HepG2 (cell line): ENCODE data around the gene HNRNPR. TPM values are rescaled to one million over a fixed set of nuclear protein-coding genes. Genes with fewer than 3 reads are reported as not detected.

Experiments
- ATF7 ChIP-seq, 2 experiments: fragments of 450-650 bp in 1 of 2; sonication (generic) in 1 of 2; formaldehyde crosslinking in 1 of 2; IDR thresholded peaks; 2 replicates each; pipeline versions ENCODE4 v1.4.0 to v1.6.1; 2016 to 2020; ENCODE audit warnings: antibody characterized with exemption in 1 of 2, mild to moderate bottlenecking in 1 of 2, missing genetic modification reagents in 1 of 2
- ATM ChIP-seq: fragments of 450-650 bp; IDR thresholded peaks from 2 replicates; pipeline ENCODE4 v1.7.1; 2017; ENCODE audit warnings: mild to moderate bottlenecking, borderline replicate concordance
- FIP1L1 ChIP-seq: fragments of 200-400 bp; formaldehyde crosslinking; IDR thresholded peaks from 2 replicates; pipeline ENCODE4 v1.6.1; 2018; ENCODE audit warnings: low read depth, mild to moderate bottlenecking, low read length, moderate library complexity, borderline replicate concordance; ENCODE audit not compliant: insufficient read depth
- GZF1 ChIP-seq: sonication (generic); formaldehyde crosslinking; IDR thresholded peaks from 2 replicates; pipeline ENCODE4 v1.5.1; 2020; ENCODE audit warnings: mild to moderate bottlenecking, missing genetic modification reagents
- NFKBIZ ChIP-seq: IDR thresholded peaks from 2 replicates; pipeline ENCODE4 v1.6.1; 2018; ENCODE audit warnings: missing genetic modification reagents, missing compliant biosample characterization
- NKX3-1 ChIP-seq: sonication (generic); formaldehyde crosslinking; IDR thresholded peaks from 2 replicates; pipeline ENCODE4 v1.5.0; 2020; ENCODE audit warnings: missing genetic modification reagents
- NR2C2 ChIP-seq: sonication (generic); formaldehyde crosslinking; IDR thresholded peaks from 2 replicates; pipeline ENCODE4 v1.4.0; 2020; ENCODE audit warnings: missing genetic modification reagents, mild to moderate bottlenecking, moderate library complexity, borderline replicate concordance
- POLR2A ChIP-seq, 2 experiments: IDR thresholded peaks; 2 replicates each; pipeline ENCODE4 v1.6.1; 2011; ENCODE audit warnings: low read depth in 2 of 2, low read length in 2 of 2, mild to moderate bottlenecking in 1 of 2, moderate library complexity in 1 of 2; ENCODE audit not compliant: insufficient read depth in 1 of 2
- SKI ChIP-seq: fragments of 450-650 bp; IDR thresholded peaks from one replicate; pipeline ENCODE4 v1.6.1; 2018; ENCODE audit warnings: mild to moderate bottlenecking; ENCODE audit not compliant: partially characterized antibody
- TSC22D2 ChIP-seq: sonication (generic); formaldehyde crosslinking; IDR thresholded peaks from 2 replicates; pipeline ENCODE4 v1.5.1; 2020; ENCODE audit warnings: missing genetic modification reagents, mild to moderate bottlenecking, borderline replicate concordance
- ZNF124 ChIP-seq: sonication (generic); formaldehyde crosslinking; IDR thresholded peaks from 2 replicates; pipeline ENCODE4 v1.4.0; 2020; ENCODE audit warnings: missing genetic modification reagents
- ZNF749 ChIP-seq: sonication (generic); formaldehyde crosslinking; IDR thresholded peaks from 2 replicates; pipeline ENCODE4 v1.8.0; 2022; ENCODE audit warnings: mild to moderate bottlenecking, missing genetic modification reagents, moderate library complexity, borderline replicate concordance
- ZNF780A ChIP-seq: sonication (generic); formaldehyde crosslinking; IDR thresholded peaks from 2 replicates; pipeline ENCODE4 v1.8.0; 2022; ENCODE audit warnings: mild to moderate bottlenecking, missing genetic modification reagents, moderate library complexity
- polyA plus RNA-seq, 8 experiments: library from polyadenylated mRNA; depleted of rRNA in 3 of 8; stranded (reverse) in 7 of 8; unstranded in 1 of 8; fragments of >200 nt; fragmentation: Illumina TruSeq in 4 of 8; extraction: Trizol in 4 of 8; gene quantifications; 2 replicates each; pipeline versions ENCODE4 v1.2.1 to v1.2.3, GENCODE V29; 2011 to 2016; ENCODE audit warnings: low read depth in 4 of 8, missing spikeins in 1 of 8, mixed read lengths in 1 of 8; ENCODE audit not compliant: insufficient read depth in 1 of 8
- total RNA-seq, 5 experiments: library from RNA; depleted of rRNA; stranded (reverse); fragments of >200 nt; fragmentation: Illumina TruSeq; extraction: Trizol; gene quantifications; 2 replicates each; pipeline ENCODE4 v1.2.3, GENCODE V29; 2016; ENCODE audit warnings: low read depth in 1 of 5
- TF ChIP-seq, protein P1 (sequence below): sonication (generic); formaldehyde crosslinking; IDR thresholded peaks from 2 replicates; pipeline ENCODE4 v1.5.0; 2020; ENCODE audit warnings: mild to moderate bottlenecking, missing genetic modification reagents, borderline replicate concordance
- TF ChIP-seq, protein P2 (sequence below): sonication (generic); formaldehyde crosslinking; IDR thresholded peaks from 2 replicates; pipeline ENCODE4 v1.5.1; 2020; ENCODE audit warnings: mild to moderate bottlenecking, missing genetic modification reagents, moderate library complexity
- TF ChIP-seq, protein P3 (sequence below): sonication (generic); formaldehyde crosslinking; IDR thresholded peaks from 2 replicates; pipeline ENCODE4 v1.9.0; 2022; ENCODE audit warnings: missing genetic modification reagents, mild to moderate bottlenecking, borderline replicate concordance

HNRNPR gene
- total and polyA plus RNA-seq, 2 of the 13 experiments (the other 11 are each of a cell fraction or from before 2014, with no cell fraction given): 133 to 216 TPM

DNA sequence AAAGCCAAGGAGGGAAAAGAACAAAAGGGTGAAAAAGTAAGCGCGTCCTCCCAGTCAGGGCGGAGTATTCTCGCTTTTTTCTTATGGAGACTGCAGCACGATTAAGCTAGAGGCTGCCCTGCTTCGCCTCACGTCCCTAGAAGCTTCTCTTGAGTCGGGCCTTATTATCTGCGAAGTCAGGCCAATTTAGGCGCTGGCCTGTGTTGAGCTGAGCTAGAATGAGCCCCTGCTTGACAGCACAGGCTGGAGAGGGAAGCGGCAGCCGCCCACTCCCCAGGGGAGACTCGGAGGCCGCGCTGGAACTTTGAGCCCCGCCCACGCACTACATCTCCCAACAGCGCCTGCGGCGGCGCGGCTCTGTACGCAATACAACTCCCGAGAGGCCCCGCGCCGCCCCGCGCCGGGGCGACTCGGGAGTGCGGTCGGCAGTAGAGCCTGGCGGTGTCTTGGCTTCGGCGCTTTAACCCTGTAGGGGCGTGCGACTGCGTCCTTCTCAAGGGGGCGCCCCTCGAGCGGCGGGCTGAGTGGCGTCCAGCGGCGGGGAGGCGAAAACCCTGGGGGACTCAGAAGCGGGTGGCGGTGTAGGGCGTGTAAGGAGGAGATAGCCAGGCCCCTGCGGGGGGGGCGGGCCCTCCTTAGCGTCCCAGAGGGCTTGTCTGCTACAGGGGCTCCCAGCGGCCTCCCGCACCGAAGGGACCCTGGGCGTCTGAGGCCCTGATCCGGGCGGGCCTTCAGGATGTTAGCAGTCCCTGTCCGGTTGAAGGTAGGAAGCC lies 24.7 kb upstream of the HNRNPR start (continued):
- TF ChIP-seq, protein P1, sequence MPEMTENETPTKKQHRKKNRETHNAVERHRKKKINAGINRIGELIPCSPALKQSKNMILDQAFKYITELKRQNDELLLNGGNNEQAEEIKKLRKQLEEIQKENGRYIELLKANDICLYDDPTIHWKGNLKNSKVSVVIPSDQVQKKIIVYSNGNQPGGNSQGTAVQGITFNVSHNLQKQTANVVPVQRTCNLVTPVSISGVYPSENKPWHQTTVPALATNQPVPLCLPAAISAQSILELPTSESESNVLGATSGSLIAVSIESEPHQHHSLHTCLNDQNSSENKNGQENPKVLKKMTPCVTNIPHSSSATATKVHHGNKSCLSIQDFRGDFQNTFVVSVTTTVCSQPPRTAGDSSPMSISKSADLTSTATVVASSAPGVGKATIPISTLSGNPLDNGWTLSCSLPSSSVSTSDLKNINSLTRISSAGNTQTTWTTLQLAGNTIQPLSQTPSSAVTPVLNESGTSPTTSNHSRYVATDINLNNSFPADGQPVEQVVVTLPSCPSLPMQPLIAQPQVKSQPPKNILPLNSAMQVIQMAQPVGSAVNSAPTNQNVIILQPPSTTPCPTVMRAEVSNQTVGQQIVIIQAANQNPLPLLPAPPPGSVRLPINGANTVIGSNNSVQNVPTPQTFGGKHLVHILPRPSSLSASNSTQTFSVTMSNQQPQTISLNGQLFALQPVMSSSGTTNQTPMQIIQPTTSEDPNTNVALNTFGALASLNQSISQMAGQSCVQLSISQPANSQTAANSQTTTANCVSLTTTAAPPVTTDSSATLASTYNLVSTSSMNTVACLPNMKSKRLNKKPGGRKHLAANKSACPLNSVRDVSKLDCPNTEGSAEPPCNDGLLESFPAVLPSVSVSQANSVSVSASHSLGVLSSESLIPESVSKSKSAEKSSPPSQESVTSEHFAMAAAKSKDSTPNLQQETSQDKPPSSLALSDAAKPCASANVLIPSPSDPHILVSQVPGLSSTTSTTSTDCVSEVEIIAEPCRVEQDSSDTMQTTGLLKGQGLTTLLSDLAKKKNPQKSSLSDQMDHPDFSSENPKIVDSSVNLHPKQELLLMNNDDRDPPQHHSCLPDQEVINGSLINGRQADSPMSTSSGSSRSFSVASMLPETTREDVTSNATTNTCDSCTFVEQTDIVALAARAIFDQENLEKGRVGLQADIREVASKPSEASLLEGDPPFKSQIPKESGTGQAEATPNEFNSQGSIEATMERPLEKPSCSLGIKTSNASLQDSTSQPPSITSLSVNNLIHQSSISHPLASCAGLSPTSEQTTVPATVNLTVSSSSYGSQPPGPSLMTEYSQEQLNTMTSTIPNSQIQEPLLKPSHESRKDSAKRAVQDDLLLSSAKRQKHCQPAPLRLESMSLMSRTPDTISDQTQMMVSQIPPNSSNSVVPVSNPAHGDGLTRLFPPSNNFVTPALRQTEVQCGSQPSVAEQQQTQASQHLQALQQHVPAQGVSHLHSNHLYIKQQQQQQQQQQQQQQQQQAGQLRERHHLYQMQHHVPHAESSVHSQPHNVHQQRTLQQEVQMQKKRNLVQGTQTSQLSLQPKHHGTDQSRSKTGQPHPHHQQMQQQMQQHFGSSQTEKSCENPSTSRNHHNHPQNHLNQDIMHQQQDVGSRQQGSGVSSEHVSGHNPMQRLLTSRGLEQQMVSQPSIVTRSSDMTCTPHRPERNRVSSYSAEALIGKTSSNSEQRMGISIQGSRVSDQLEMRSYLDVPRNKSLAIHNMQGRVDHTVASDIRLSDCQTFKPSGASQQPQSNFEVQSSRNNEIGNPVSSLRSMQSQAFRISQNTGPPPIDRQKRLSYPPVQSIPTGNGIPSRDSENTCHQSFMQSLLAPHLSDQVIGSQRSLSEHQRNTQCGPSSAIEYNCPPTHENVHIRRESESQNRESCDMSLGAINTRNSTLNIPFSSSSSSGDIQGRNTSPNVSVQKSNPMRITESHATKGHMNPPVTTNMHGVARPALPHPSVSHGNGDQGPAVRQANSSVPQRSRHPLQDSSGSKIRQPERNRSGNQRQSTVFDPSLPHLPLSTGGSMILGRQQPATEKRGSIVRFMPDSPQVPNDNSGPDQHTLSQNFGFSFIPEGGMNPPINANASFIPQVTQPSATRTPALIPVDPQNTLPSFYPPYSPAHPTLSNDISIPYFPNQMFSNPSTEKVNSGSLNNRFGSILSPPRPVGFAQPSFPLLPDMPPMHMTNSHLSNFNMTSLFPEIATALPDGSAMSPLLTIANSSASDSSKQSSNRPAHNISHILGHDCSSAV (CRISPR knock-in tag): 0 out of 2 replicates have a peak, but pooled peaks have one; percentile 63
- TF ChIP-seq FIP1L1: no peak
- TF ChIP-seq SKI: peak; percentile 65
- TF ChIP-seq NKX3-1 (CRISPR knock-in tag): peak; percentile 31
- TF ChIP-seq, protein P2, sequence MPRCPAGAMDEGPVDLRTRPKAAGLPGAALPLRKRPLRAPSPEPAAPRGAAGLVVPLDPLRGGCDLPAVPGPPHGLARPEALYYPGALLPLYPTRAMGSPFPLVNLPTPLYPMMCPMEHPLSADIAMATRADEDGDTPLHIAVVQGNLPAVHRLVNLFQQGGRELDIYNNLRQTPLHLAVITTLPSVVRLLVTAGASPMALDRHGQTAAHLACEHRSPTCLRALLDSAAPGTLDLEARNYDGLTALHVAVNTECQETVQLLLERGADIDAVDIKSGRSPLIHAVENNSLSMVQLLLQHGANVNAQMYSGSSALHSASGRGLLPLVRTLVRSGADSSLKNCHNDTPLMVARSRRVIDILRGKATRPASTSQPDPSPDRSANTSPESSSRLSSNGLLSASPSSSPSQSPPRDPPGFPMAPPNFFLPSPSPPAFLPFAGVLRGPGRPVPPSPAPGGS (CRISPR knock-in tag): no peak; the same call in 1 of the 2 replicates
- peak; percentile 65 to 88; a peak in 3 of 4 replicates for TF ChIP-seq POLR2A (IDR thresholded peaks at IDR 0.05; ENCODE audit: insufficient read depth in 1 of 2, low read depth in 2 of 2, low read length in 2 of 2)
- TF ChIP-seq NR2C2 (CRISPR knock-in tag): peak; percentile 31; the same call in 1 of the 2 replicates
- peak; percentile 89; the same call in 1 of the 2 replicates for TF ChIP-seq ZNF749 (CRISPR knock-in tag)
- TF ChIP-seq NFKBIZ: peak; percentile 25; the same call in 1 of the 2 replicates
- TF ChIP-seq ZNF124 (CRISPR knock-in tag): no peak
- TF ChIP-seq, protein P3, sequence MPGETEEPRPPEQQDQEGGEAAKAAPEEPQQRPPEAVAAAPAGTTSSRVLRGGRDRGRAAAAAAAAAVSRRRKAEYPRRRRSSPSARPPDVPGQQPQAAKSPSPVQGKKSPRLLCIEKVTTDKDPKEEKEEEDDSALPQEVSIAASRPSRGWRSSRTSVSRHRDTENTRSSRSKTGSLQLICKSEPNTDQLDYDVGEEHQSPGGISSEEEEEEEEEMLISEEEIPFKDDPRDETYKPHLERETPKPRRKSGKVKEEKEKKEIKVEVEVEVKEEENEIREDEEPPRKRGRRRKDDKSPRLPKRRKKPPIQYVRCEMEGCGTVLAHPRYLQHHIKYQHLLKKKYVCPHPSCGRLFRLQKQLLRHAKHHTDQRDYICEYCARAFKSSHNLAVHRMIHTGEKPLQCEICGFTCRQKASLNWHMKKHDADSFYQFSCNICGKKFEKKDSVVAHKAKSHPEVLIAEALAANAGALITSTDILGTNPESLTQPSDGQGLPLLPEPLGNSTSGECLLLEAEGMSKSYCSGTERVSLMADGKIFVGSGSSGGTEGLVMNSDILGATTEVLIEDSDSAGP (CRISPR knock-in tag): peak; percentile 70; the same call in 1 of the 2 replicates
- TF ChIP-seq GZF1 (CRISPR knock-in tag): no peak
- no peak for TF ChIP-seq ZNF780A (CRISPR knock-in tag)
- TF ChIP-seq ATF7 (IDR thresholded peaks at IDR 0.05): no peak
- TF ChIP-seq ATF7 (CRISPR knock-in tag; IDR thresholded peaks at IDR 0.05): 0 out of 2 replicates have a peak, but pooled peaks have one; percentile 74
- TF ChIP-seq TSC22D2: no peak; the same call in 1 of the 2 replicates
- TF ChIP-seq ATM: no peak
